ENCODE results near the gene CKLF.

- TF ChIP-seq POLR2AphosphoS5 (IDR thresholded peaks at IDR 0.05; ENCODE audit: low read depth, low read length) (no peak), POLR2A (IDR thresholded peaks at IDR 0.05; ENCODE audit: low read depth, low read length) (no peak), TAF1 (IDR thresholded peaks at IDR 0.05; ENCODE audit: borderline replicate concordance, low read depth, low read length) (no peak)
These were observed 42.8 kb upstream of the CKLF start for GRCh38 chr16:66509576-66509975.
